22Rv1 (cell line): ENCODE data around the gene KBTBD3.

Experiments
- H3K27ac ChIP-seq: fragments of 450-650 bp; 2 replicates; pipeline ENCODE4 v1.5.1; 2017
- CTCF ChIP-seq: fragments of 450-650 bp; IDR thresholded peaks from 2 replicates; pipeline ENCODE4 v1.5.1; 2017; ENCODE audit warnings: mild to moderate bottlenecking
- ZFX ChIP-seq: fragments of 450-650 bp; IDR thresholded peaks from 2 replicates; pipeline ENCODE4 v1.6.1; 2017; ENCODE audit warnings: antibody characterized with exemption, borderline replicate concordance

Gene KBTBD3

GRCh38 chr11:106077609-106078455, 685 bp upstream of the KBTBD3 start, which contains the start of gene AASDHPPT:
Gene AASDHPPT, plus strand, starts transcription at chr11:106077662. Its CDS starts 49 bp downstream, at chr11:106077711.
- H3K27ac ChIP-seq = peak within 1 kb of the TSS; percentile 76
- TF ChIP-seq CTCF (0 out of 2 replicates have a peak, but pooled peaks have one; percentile 5), ZFX (no peak)

- peak overlapping the region; percentile 76 for H3K27ac ChIP-seq
- TF ChIP-seq ZFX (no peak), CTCF (no peak)
These were observed 802 bp downstream of the KBTBD3 start for GRCh38 chr11:106076171-106076918.

DNA sequence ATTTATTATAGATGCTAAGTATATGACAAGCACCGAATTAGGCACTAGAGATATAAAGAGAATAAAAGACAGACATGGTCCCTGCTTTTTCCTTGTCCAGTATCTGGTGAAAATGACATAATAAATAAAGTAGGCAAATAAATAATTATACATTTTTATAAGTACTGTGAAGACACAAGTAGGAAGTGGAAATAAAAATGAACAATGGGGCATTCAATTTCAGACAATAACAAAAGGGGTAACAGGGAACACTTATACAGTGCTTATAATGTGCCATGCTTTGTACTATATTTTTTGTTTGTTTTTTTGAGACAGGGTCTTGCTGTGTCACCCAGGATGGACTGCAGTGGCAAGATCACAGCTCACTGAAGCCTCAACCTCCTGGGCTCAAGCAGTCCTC, 4.3 kb downstream of the KBTBD3 start:
- no peak for TF ChIP-seq ZFX
- no peak for TF ChIP-seq CTCF
- H3K27ac ChIP-seq = no peak overlapping the region

- TF ChIP-seq CTCF (no peak), ZFX (no peak)
- no peak overlapping the region for H3K27ac ChIP-seq
These were observed 6.5 kb downstream of the KBTBD3 start for GRCh38 chr11:106070606-106071005.

- TF ChIP-seq CTCF (no peak), ZFX (no peak)
- H3K27ac ChIP-seq = no peak overlapping the region
These were observed 14.1 kb downstream of the KBTBD3 start for GRCh38 chr11:106063009-106063408.

DNA sequence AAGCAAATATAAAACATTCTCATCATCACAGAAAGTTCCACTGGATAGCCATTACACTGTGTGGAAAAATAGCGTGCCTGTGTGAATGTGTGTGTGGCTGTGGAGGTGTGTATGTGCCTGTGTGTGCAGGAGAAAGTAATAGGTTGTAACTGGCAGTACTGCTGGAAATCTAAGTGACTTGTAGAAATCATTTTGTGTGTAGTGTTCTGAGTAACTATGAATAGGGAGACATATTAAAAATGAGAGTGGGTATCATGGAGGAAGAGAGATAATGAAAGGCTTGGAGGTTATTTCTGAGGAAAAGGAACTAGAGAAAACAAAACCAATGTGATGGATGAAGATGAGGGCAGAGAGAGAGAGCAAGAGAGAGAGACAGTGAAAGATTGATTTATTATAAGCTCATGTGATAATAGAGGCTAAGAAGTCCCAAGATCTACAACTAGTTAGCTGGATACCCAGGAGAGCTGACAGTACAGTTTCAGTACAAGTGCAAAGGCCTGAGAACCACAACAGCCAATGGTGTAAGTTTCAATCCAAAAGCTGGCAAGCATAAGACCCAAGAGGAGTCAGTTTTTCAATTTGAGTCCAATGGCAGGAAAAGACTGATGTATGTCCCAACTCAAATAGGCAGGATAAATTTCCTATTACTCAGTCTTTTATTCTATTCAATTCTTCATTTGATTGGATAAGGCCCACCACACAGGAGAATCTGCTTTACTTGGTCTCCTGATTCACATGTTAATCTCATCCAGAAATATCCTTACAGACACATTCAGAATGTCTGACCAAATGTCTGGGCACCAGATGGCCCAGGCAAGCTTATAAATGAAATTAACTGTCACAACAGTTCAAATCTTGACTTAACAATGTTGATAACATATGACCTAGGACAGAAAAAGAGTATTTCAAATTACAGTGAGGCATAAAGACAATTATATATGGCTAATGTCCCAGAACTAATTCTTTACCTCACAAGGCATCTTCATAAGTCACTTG, 14.9 kb downstream of the KBTBD3 start:
- TF ChIP-seq CTCF = no peak
- TF ChIP-seq ZFX = no peak
- no peak overlapping the region for H3K27ac ChIP-seq
